ENCODE results near the gene ZCCHC3.
"Not testable (repeated sequence)": the region's sequence is repeated elsewhere in the genome, so short reads cannot be mapped to it uniquely, and the experiment has no call there.

The ZCCHC3 gene, protein sequence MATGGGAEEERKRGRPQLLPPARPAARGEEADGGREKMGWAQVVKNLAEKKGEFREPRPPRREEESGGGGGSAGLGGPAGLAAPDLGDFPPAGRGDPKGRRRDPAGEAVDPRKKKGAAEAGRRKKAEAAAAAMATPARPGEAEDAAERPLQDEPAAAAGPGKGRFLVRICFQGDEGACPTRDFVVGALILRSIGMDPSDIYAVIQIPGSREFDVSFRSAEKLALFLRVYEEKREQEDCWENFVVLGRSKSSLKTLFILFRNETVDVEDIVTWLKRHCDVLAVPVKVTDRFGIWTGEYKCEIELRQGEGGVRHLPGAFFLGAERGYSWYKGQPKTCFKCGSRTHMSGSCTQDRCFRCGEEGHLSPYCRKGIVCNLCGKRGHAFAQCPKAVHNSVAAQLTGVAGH

DNA sequence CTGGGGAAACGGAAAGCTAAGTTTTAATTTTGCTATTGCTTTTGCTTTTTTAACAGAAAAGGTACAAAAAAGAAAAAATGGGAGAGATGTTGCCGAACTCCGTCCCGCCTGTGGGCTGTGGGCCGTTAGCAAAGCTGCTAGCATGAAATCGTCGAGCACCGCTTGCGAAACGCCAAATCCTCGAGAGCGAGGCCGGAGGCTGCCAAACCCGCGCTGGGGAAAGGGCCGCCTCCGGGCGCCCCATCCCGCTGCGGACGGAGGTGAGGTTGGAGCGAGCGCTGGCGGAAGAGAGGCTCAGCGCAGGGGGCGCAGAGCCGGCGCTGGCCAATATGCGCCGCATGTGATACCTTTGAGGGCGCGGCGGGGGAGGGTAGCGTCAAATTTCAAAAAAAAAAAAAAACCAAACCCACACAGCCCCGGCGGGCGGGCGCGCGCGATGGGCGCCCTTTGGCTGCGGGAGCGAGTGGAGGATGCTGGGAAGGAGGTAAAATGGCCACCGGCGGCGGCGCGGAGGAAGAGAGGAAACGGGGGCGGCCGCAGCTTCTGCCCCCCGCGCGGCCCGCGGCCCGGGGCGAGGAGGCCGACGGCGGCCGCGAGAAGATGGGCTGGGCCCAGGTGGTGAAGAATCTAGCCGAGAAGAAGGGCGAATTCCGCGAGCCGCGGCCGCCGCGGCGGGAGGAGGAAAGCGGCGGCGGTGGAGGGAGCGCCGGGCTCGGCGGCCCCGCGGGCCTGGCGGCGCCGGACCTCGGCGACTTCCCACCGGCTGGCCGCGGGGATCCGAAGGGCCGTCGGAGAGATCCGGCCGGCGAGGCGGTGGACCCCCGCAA is at the start of gene ZCCHC3:
TSS of gene ZCCHC3 (plus strand) at position 473 of the 827 bp plus-strand sequence. CDS start at position 490, 17 bp downstream.
- Histone ChIP-seq H3K27ac (peak within 1 kb of the TSS; percentile 88 to 100 (median 98)), H3K4me3 (peak within 1 kb of the TSS; percentile 65 to 88 (median 82))

DNA sequence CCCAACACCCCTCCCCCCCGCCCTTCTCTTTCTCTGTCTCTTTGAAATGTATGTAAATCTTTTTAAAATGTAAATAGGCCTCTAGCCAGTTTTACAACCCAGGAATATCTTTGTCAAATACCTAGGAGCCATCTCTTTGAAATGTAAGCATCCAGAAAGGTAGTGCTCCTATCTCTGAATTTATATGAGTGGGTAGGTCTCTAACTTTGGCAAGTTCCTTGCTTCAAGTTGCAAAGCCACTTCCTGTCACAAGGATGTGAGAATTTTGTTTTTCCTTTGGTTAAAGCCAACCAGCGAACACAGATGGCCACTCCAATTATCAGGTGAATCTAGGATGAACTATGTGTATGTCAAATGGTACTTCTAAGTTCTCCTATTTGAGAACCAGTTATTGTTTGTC is 46.0 kb upstream of the ZCCHC3 start:
- H3K27ac ChIP-seq = no peak overlapping the region
- H3K4me3 ChIP-seq = no peak overlapping the region

DNA sequence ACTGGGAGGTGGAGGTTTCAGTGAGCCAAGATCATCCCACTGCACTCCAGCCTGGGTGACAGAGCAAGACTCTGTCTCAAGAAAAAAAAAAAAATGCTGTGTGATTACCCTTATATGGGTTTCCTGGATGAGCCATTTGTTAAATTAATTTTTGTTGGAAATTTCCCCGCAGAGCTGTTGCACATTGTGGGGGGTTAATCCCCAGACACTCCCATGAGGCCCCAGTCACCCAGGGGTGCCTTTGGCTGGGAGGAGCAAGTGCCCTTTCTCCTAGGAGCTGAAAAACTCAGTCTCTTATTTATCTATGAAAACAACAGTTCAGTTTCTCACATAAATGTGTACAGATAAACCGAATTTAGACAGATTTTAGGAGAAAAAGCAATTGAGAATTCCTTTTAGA is 44.6 kb upstream of the ZCCHC3 start:
- no peak overlapping the region for H3K4me3 ChIP-seq
- no peak overlapping the region for H3K27ac ChIP-seq

DNA sequence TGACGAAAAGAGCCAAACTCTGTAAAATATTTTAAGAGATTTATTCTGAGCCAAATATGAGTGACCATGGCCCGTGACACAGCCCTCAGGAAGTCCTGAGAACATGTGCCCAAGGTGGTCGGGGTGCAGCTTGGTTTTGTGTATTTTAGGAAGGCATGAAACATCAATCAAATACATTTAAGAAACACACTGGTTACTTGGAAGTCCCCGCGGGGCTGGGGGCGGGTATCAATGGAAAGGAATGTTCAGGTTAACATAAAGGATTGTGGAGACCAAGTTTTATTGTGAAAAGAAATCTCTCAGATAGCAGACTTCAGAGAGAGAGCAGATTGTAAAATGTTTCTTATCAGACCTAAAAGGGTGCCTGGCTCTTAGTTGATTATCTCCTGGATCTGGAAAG is 43.9 kb upstream of the ZCCHC3 start:
- not testable (repeated sequence) for H3K4me3 ChIP-seq, H3K27ac ChIP-seq

DNA sequence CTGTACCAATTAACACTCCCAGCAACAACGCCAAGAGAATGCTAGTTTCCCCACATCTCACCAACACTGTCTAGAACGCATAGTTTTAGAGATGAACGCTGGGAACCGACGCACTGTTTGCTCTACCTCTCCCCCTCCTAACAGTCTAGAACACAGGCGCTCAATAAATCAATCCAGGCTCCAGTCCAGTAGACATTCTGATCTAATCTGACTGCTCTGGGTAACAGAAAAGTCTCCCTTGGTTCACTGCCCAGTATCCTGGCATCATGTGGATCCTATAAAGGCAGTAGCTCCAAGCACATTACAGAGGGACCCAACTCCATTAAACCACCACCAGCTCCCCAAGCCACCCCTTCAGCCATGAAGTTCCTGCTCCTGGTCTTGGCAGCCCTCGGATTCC is 40.0 kb upstream of the ZCCHC3 start, which contains the start of gene DEFB132:
TSS of gene DEFB132 (plus strand) at position 306 of the 400 bp plus-strand sequence. CDS start at position 361, 55 bp downstream.
- H3K4me3 ChIP-seq = no peak within 1 kb of the TSS
- H3K27ac ChIP-seq = no peak within 1 kb of the TSS

DNA sequence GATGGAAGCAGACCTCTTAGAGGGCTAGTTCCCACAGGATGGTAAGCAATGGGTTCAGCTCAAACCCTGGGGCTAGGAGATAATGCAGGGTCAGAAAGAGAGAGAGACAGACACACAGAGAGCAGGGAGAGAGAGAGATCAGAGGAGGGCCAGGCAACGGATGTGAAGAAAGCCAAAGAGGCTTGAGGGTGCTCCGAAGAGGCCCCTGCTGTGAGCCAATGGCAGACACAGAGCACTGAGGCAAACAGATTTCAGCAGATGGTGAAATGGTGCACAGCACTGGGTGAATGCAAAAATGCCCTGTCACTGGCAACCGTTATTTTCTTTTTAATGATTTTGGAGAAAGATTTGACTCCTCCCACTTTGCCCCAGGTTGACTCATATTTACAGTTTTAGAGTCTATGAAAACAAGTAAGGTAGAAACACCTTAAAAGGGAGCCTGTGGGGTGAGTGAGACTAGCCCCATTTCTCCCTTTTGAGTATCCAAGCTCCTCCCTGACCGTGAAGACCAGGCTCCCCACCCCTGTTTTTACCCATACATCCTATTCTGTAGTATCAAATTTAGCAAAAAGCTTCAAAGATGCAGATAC is 39.0 kb upstream of the ZCCHC3 start:
- no peak overlapping the region for H3K4me3 ChIP-seq
- H3K27ac ChIP-seq = no peak overlapping the region

DNA sequence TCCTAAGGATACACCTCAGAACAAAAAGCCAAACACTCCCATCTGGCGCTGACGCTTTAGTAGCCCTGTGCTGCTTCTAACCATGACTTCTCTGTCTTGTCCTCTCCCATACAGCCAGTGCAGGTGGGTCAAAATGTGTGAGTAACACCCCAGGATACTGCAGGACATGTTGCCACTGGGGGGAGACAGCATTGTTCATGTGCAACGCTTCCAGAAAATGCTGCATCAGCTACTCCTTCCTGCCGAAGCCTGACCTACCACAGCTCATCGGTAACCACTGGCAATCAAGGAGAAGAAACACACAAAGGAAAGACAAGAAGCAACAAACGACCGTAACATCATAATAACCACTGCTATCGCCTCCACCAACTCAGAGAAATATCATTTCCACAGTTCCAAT is 38.4 kb upstream of the ZCCHC3 start:
- Histone ChIP-seq H3K27ac (no peak overlapping the region), H3K4me3 (no peak overlapping the region)

DNA sequence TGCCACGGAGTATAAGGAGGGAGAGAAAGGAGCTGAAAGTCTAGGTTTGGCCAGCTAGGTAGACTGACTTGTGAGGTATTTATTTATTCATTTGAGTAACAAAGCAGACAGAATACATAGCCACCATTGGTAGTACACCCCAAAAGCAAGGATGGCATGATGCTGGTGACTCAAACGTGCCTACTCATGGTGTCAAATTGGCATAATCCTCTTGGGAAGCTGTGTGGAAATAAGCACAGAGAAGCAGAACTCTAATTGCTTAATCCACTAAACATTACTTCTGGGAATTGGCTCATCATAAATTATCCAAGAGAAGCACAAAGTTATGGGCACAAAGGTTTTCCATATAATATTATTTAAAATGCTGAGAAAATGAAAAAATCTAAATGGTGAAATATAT is 37.4 kb upstream of the ZCCHC3 start:
- H3K4me3 ChIP-seq = no peak overlapping the region
- H3K27ac ChIP-seq = no peak overlapping the region

DNA sequence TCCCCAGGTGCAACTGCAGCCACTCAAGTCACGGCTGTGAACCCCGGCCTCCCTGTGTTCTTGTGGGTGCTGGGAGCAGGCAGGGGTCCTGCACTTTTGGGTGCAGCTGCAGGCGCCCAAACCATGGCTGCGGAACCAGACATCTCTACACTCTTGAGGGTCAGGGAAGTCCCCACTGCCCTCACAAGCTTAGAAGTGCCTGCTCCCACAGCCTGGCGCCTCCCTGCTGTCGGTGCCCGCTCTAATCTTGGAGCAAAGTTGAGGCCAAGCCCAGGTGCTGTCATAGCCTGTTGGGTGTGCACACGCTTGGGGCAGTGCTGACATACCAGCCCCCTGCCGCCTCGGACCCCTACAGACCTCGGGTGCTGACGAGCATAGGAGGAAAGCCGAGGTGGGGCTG is 33.7 kb upstream of the ZCCHC3 start:
- H3K4me3 ChIP-seq = no peak overlapping the region
- H3K27ac ChIP-seq = no peak overlapping the region

DNA sequence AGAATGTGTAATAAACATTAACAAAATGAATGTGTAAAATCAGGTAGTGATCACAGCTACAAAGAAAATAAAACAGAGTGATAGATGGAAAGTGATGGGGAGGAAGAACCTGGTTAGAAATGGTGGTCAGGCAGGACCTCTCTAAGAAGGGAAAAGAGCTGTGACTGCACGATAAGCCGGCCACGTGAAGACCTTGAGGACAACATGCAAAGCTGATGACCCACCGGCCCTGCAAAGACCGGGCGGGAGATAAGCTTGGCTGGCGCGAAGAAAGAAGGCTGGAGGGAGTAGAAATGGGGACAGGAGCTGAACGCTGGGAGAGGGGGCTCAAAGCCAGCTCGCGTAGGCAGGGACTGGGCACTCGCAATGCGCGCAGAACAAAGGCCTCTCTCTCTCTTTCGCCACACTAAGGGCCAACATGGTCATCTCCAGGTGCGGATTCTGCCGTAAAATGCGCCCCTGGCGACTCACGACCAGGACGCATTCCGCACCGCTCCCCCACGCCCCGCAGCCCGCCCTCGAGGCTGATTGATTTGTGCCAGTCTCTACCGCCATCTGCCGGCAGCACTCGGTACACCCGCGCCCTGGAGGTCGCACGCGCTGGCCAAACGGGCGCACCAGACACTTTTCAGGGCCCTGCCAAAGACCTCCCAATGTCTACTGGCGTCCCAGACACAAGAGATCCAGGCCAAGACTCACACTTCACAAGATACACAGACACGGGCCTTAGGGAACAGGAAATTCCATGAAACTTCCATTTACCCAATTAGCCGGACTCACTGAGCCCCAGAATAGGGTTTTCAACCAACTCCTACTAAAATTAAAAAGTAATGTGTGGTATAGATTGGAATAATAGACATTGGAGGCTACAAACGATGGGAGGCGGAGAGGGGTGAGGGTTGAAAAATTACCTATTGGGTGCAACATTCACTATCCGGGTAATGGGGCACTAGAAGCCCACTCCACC is 30.5 kb upstream of the ZCCHC3 start:
- Histone ChIP-seq H3K4me3 (peak overlapping the region; percentile 18 to 48 (median 25)), H3K27ac (peak overlapping the region in 1 of 21 experiments; percentile 43)

DNA sequence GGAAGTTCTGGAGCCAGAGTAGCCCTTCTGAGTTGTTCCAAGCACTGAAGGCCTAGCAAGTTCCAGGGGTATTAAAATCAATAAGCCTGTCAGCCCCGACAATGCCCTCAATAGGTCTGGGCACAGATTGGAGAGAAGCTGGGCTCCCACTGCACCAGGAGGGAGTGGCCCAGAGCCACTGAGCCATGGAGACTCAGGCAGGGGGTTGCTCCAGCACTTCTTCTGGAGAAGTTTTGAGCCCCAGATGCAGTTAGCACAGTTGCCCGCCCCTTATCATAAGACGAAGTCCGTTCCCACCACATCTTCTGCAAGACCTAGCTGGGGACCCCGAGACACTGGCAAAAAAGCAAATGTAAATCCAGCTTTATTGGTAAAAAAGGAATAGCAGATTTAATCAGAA is 26.9 kb upstream of the ZCCHC3 start:
- Histone ChIP-seq H3K27ac (no peak overlapping the region), H3K4me3 (no peak overlapping the region)

DNA sequence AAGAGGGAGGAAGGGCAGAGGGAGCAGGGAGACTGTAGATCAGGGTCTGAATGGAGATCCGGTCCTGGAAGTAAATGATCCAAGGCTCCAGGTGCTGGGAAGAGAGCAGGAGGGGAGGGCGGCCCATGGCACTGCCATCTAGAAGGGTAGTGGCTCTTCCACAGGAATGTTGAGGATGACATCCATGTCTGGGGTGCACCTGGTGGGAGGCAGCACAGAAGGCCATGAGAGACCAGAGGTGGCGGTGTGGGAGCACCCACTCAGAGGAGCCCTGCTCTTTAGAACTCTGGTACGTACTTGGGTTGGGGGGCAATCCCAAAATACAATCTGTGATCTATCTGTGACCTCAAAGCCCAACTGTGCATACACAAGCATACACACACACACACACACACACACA is 26.3 kb upstream of the ZCCHC3 start:
- H3K27ac ChIP-seq = no peak overlapping the region
- no peak overlapping the region for H3K4me3 ChIP-seq

DNA sequence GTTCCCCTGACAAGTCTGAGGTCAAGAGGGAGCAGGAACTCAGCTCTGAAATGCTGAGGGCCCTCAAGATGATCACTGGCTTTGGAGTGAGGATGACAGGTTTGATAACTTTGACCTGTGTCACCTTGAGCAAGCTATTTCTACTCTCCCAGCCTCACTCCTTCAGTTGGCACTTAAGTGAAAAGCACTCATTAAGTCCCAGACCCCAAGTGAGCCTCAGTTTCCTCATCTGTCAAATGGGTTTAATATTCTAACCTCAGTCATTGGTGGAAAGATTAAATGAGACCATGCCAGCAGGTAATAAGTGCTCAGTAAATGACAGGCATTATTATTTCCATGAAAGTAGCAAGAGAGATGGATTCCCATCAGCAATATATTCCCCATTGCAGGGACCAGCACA is 25.8 kb upstream of the ZCCHC3 start:
- Histone ChIP-seq H3K27ac (no peak overlapping the region), H3K4me3 (no peak overlapping the region)

DNA sequence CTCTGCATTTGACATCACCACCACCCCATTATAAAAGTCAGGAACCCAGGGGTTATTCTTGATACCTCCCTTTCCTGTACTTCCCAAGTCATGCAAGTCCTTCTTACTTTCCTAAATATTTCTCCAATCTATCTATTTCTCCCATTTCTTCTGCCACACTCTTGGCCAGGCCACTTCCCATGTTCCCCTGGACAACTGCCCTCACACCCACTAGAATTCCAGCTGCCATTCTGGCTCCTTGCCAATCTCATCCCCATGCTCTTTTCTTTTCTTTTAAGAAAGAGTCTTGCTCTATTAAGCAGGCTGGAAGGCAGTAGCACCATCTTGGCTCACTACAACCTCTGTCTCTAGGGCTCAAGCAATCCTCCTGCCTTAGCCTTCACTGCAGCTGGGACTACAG is 24.7 kb upstream of the ZCCHC3 start:
- Histone ChIP-seq H3K27ac (no peak overlapping the region), H3K4me3 (no peak overlapping the region)

DNA sequence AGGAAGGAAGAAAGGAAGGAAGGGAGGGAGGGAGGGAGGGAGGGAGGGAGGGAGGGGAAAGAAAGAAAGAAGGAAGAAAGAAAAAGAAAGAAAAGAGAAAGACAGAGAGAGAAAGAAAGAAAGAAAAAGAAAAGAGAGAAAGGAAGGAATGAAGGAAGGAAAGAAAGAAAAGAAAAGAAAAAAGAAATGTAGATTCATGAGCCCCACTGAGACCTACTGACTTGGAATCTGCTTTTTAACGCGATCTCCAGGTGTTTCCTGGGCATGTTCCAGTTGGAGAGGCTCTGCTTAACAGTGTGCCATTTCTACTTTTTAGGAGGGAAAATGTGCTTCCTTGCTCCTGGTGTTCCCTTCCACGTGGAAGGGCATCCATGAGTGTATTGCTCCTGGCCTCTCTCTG is 23.5 kb upstream of the ZCCHC3 start:
- Histone ChIP-seq H3K27ac (no peak overlapping the region), H3K4me3 (no peak overlapping the region)

DNA sequence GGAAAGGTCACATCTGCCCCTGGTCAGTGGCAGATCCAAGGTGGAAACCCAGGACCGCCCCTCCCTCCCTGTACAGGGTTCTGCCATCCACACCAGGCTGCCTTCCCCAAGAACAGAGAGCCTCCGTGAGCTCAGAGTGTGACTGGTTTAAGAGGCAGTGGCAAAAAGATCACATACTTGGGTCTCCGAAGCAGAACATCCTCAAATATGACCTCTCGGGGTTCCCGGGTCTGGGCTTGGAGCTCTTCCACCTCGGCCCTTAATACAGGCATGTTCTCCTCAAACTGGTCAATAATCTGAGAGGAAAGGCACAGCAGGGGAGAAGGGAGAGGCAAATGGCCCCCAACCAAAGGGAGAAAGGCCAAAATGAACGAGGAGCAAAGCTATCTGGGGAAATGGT is 21.6 kb upstream of the ZCCHC3 start:
- Histone ChIP-seq H3K4me3 (no peak overlapping the region), H3K27ac (no peak overlapping the region)

DNA sequence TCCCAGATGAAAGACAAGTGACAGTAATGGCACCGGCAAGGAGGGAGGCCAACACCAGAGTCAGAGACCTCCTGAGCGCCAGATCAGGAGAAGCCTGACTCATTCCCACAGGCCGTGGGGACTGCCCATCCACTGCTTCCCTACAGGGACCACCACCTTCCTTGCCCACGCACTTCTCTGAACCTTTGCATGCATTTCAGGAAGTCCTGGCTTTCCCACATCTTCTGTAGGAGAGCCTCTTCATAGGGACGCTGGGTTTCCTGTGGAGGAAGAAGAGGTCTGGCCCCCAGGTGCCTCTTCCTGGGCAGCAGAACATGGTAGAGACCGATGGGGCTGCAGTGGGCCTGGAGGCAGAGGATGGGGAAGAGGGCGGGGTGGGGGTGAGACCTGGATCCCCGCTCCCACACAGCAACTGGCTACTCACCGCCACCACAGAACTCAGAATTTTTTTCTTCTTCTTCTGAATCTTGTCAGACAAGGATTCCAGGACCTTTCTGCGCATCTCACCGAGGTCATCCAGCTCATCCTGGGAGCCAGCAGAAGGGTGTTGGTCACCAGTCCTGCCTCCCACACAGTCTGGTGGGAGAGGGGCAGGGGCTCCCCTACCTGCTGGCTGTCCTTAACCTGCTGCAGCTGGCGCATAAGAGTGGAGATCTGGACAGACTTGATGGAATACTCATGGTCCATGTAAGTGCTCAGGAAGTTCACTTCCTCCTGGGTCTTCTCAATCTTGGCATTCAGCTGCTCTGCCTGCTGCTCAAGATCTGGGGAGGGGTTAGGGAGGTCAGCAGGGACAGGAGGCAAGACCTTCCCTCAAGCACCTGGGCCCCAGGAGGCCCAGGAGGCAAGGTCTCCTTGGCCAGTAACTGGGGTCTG is 20.5 kb upstream of the ZCCHC3 start:
- H3K27ac ChIP-seq = no peak overlapping the region

DNA sequence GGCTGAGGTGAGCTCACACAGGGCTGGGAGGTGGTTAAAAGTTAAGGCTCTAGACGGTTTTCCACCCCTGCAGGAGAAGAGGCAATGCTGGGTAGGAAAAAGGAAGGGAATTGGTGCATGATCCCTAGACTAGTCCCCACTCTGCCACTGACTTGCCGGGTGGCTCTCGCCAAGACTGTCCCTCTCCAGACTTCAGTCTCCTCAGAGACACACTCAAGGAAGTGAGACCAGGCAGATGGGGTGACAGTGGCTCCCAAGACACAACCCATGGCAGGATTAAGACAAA is 19.9 kb upstream of the ZCCHC3 start:
- no peak overlapping the region for H3K4me3 ChIP-seq

More for the DNA sequence above, 20.5 kb upstream of the ZCCHC3 start:
- H3K4me3 ChIP-seq = no peak overlapping the region

DNA sequence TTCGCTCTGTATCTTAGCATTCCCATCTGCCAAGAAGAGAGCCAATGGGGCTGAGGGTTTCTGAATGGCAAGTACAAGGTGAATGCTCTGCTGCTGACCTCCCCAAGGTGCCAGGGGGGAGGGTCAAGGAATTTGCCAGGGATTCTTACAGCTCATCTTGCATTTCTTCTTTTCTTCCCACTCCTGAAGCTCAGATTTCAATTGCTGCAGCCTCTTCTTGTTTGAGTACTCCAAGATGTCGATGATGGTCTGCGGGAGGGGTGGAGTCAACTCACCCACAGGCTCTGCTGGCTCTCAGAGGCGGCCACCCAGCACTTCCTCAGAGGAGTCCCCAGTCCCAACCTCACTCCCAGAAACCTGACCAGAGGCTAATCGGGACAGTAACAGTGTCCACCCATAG is 19.2 kb upstream of the ZCCHC3 start:
- H3K4me3 ChIP-seq = no peak overlapping the region

More for the DNA sequence above, 19.9 kb upstream of the ZCCHC3 start:
- no peak overlapping the region for H3K27ac ChIP-seq

More for the DNA sequence above, 19.2 kb upstream of the ZCCHC3 start:
- H3K27ac ChIP-seq = no peak overlapping the region
